GM23338 (cell line): ENCODE data around the gene NOP16. TPM values are rescaled to one million over a fixed set of nuclear protein-coding genes. Genes with fewer than 3 reads are reported as not detected.

Source experiments
- ATAC-seq: fragments of 200-7000 bp; cut with Tn5 transposase; 3 replicates; pipeline ENCODE4 v1.9.1; 2020
- DNase-seq: peaks from one replicate; pipeline ENCODE4 v3.0.0-alpha.2; 2015; ENCODE audit warnings: low spot score
- H2AFZ ChIP-seq: fragments of 200-600 bp; sonication (generic); 2 replicates; pipeline ENCODE4 v1.8.0; 2016; ENCODE audit warnings: antibody characterized with exemption, mild to moderate bottlenecking, moderate library complexity
- H3F3A ChIP-seq: fragments of 200-600 bp; sonication (generic); replicated peaks from 2 replicates; pipeline ENCODE4 v1.8.0; 2017; ENCODE audit warnings: antibody characterized with exemption, mixed run types, low read depth
- H3K27ac ChIP-seq: fragments of 200-600 bp; sonication (generic); 2 replicates; pipeline ENCODE4 v1.6.1; 2016; ENCODE audit warnings: low read depth
- H3K27me3 ChIP-seq: fragments of 200-600 bp; sonication (generic); 2 replicates; pipeline ENCODE4 v1.8.0; 2016; ENCODE audit warnings: mild to moderate bottlenecking, mixed run types, moderate library complexity; ENCODE audit not compliant: insufficient read depth
- H3K36me3 ChIP-seq: fragments of 200-600 bp; sonication (generic); 2 replicates; pipeline ENCODE4 v1.8.0; 2016; ENCODE audit warnings: mild to moderate bottlenecking; ENCODE audit not compliant: insufficient read depth
- H3K4me1 ChIP-seq: fragments of 200-600 bp; sonication (generic); 2 replicates; pipeline ENCODE4 v1.8.0; 2016; ENCODE audit warnings: mild to moderate bottlenecking, moderate library complexity; ENCODE audit not compliant: insufficient read depth
- H3K4me2 ChIP-seq: fragments of 200-600 bp; sonication (generic); 2 replicates; pipeline ENCODE4 v1.7.1; 2017; ENCODE audit warnings: mixed run types
- H3K4me3 ChIP-seq: fragments of 200-600 bp; sonication (generic); 2 replicates; pipeline ENCODE4 v1.6.1; 2016; ENCODE audit warnings: mixed run types
- H3K79me2 ChIP-seq: fragments of 200-600 bp; sonication (generic); replicated peaks from 2 replicates; pipeline ENCODE4 v1.8.0; 2017; ENCODE audit warnings: mild to moderate bottlenecking; ENCODE audit not compliant: insufficient read depth
- H3K9me2 ChIP-seq: fragments of 200-600 bp; sonication (generic); 2 replicates; pipeline ENCODE4 v1.8.0; 2017; ENCODE audit not compliant: insufficient read depth
- H4K20me1 ChIP-seq: fragments of 200-600 bp; sonication (generic); replicated peaks from 2 replicates; pipeline ENCODE4 v1.8.0; 2017; ENCODE audit warnings: mild to moderate bottlenecking; ENCODE audit not compliant: insufficient read depth
- H3K27ac Mint-ChIP-seq: 2 replicates; pipeline ENCODE4 v1.8.0; 2020; ENCODE audit warnings: inconsistent platforms, mild to moderate bottlenecking, moderate library complexity, mixed read lengths
- H3K27me3 Mint-ChIP-seq: 3 replicates; pipeline ENCODE4 v1.8.0; 2022; ENCODE audit warnings: low read depth, mild to moderate bottlenecking, moderate library complexity, mixed read lengths, inconsistent platforms; ENCODE audit not compliant: insufficient read depth, poor library complexity
- H3K36me3 Mint-ChIP-seq: 3 replicates; pipeline ENCODE4 v1.8.0; 2021; ENCODE audit warnings: low read depth, mild to moderate bottlenecking, inconsistent platforms, moderate library complexity, mixed read lengths
- H3K4me1 Mint-ChIP-seq: 3 replicates; pipeline ENCODE4 v1.8.0; 2020; ENCODE audit warnings: mild to moderate bottlenecking, inconsistent platforms, mixed read lengths
- H3K4me3 Mint-ChIP-seq: 3 replicates; pipeline ENCODE4 v1.8.0; 2021; ENCODE audit warnings: moderate library complexity, mild to moderate bottlenecking, inconsistent platforms, mixed read lengths
- H3K9me3 Mint-ChIP-seq: 3 replicates; pipeline ENCODE4 v1.8.0; 2020; ENCODE audit warnings: moderate library complexity, mild to moderate bottlenecking, inconsistent platforms, mixed read lengths
- CTCF ChIP-seq, 2 experiments: fragments of 200-600 bp in 1 of 2; sonication (generic) in 1 of 2; conservative IDR thresholded peaks; 2 replicates each; pipeline versions ENCODE4 v1.5.1 to v1.6.1; 2016 to 2017; ENCODE audit warnings: antibody characterized with exemption in 2 of 2, low read depth in 2 of 2, mild to moderate bottlenecking in 2 of 2, moderate library complexity in 1 of 2
- polyA plus RNA-seq: library from polyadenylated mRNA; unstranded; fragments of >200 nt; fragmentation: Nextera tagmentation; extraction: Ambion mirVana; gene quantifications from 2 replicates; pipeline ENCODE4 v1.2.1, GENCODE V29; 2016
- total RNA-seq: library from RNA; depleted of rRNA; stranded (reverse); fragments of >200 nt; shearing (Covaris generic); gene quantifications from 2 replicates; pipeline ENCODE4 v1.2.3, GENCODE V29; 2014
- TF ChIP-seq, protein P1 (sequence below): fragments of 250-450 bp; sonication (Bioruptor Pico); IDR thresholded peaks from 2 replicates; pipeline ENCODE4 v1.5.0; 2020; ENCODE audit warnings: mild to moderate bottlenecking, moderate library complexity

Gene NOP16
- total and polyA plus RNA-seq, 2 experiments from 2014 or later, result 43.4 to 181 TPM

GRCh38 chr5:176355400-176356178, 32.8 kb downstream of the NOP16 start:
- Histone ChIP-seq H3K27me3 (no peaks in the 10 kb centered on the region), H2AFZ (no peak overlapping the region), H4K20me1 (peaks cover 34% of the 10 kb centered on the region), H3K4me2 (no peak overlapping the region), H3K4me3 (no peak overlapping the region), H3K9me2 (no peaks in the 10 kb centered on the region), H3K27ac (no peak overlapping the region), H3K79me2 (peaks cover 80% of the 10 kb centered on the region), H3K4me1 (no peaks in the 10 kb centered on the region; the same call in 1 of the 2 replicates), H3F3A (no peaks in the 10 kb centered on the region), H3K36me3 (peaks cover 17% of the 10 kb centered on the region)
- peak; percentile 88 for ATAC-seq
- TF ChIP-seq CTCF (conservative IDR thresholded peaks at IDR 0.05; ENCODE audit: low read depth in 2 of 2), result peak; percentile 17 to 30; a peak in 2 of 4 replicates
- TF ChIP-seq, protein P1, sequence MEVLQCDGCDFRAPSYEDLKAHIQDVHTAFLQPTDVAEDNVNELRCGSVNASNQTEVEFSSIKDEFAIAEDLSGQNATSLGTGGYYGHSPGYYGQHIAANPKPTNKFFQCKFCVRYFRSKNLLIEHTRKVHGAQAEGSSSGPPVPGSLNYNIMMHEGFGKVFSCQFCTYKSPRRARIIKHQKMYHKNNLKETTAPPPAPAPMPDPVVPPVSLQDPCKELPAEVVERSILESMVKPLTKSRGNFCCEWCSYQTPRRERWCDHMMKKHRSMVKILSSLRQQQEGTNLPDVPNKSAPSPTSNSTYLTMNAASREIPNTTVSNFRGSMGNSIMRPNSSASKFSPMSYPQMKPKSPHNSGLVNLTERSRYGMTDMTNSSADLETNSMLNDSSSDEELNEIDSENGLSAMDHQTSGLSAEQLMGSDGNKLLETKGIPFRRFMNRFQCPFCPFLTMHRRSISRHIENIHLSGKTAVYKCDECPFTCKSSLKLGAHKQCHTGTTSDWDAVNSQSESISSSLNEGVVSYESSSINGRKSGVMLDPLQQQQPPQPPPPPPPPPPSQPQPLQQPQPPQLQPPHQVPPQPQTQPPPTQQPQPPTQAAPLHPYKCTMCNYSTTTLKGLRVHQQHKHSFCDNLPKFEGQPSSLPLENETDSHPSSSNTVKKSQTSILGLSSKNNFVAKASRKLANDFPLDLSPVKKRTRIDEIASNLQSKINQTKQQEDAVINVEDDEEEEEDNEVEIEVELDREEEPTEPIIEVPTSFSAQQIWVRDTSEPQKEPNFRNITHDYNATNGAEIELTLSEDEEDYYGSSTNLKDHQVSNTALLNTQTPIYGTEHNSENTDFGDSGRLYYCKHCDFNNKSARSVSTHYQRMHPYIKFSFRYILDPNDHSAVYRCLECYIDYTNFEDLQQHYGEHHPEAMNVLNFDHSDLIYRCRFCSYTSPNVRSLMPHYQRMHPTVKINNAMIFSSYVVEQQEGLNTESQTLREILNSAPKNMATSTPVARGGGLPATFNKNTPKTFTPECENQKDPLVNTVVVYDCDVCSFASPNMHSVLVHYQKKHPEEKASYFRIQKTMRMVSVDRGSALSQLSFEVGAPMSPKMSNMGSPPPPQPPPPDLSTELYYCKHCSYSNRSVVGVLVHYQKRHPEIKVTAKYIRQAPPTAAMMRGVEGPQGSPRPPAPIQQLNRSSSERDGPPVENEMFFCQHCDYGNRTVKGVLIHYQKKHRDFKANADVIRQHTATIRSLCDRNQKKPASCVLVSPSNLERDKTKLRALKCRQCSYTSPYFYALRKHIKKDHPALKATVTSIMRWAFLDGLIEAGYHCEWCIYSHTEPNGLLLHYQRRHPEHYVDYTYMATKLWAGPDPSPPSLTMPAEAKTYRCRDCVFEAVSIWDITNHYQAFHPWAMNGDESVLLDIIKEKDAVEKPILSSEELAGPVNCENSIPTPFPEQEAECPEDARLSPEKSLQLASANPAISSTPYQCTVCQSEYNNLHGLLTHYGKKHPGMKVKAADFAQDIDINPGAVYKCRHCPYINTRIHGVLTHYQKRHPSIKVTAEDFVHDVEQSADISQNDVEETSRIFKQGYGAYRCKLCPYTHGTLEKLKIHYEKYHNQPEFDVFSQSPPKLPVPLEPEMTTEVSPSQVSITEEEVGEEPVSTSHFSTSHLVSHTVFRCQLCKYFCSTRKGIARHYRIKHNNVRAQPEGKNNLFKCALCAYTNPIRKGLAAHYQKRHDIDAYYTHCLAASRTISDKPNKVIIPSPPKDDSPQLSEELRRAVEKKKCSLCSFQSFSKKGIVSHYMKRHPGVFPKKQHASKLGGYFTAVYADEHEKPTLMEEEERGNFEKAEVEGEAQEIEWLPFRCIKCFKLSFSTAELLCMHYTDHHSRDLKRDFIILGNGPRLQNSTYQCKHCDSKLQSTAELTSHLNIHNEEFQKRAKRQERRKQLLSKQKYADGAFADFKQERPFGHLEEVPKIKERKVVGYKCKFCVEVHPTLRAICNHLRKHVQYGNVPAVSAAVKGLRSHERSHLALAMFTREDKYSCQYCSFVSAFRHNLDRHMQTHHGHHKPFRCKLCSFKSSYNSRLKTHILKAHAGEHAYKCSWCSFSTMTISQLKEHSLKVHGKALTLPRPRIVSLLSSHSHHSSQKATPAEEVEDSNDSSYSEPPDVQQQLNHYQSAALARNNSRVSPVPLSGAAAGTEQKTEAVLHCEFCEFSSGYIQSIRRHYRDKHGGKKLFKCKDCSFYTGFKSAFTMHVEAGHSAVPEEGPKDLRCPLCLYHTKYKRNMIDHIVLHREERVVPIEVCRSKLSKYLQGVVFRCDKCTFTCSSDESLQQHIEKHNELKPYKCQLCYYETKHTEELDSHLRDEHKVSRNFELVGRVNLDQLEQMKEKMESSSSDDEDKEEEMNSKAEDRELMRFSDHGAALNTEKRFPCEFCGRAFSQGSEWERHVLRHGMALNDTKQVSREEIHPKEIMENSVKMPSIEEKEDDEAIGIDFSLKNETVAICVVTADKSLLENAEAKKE (CRISPR knock-in tag), result no peak
- Mint-ChIP-seq H3K27ac (no peak overlapping the region), H3K4me1 (peaks cover 6% of the 10 kb centered on the region), H3K9me3 (no peaks in the 10 kb centered on the region), H3K4me3 (no peak overlapping the region), H3K27me3 (peaks cover 4% of the 10 kb centered on the region), H3K36me3 (peaks cover 71% of the 10 kb centered on the region)
- peak; percentile 65 for DNase-seq
